Esophagus muscularis mucosa (tissue), 3 donors: Measurements from ENCODE around the gene CCNG2.

Experiments used
- CTCF ChIP-seq, 3 experiments: fragments of 200-600 bp in 2 of 3; fragments of 450-650 bp in 1 of 3; sonication (generic) in 2 of 3; IDR thresholded peaks; one replicate each; pipeline ENCODE4 v1.5.1; 2017 to 2019; ENCODE audit warnings: antibody characterized with exemption in 3 of 3, mild to moderate bottlenecking in 2 of 3, moderate library complexity in 1 of 3
- EP300 ChIP-seq: sonication (generic); formaldehyde crosslinking; IDR thresholded peaks from one replicate; pipeline ENCODE4 v1.6.1; 2017; ENCODE audit warnings: antibody characterized with exemption

DNA sequence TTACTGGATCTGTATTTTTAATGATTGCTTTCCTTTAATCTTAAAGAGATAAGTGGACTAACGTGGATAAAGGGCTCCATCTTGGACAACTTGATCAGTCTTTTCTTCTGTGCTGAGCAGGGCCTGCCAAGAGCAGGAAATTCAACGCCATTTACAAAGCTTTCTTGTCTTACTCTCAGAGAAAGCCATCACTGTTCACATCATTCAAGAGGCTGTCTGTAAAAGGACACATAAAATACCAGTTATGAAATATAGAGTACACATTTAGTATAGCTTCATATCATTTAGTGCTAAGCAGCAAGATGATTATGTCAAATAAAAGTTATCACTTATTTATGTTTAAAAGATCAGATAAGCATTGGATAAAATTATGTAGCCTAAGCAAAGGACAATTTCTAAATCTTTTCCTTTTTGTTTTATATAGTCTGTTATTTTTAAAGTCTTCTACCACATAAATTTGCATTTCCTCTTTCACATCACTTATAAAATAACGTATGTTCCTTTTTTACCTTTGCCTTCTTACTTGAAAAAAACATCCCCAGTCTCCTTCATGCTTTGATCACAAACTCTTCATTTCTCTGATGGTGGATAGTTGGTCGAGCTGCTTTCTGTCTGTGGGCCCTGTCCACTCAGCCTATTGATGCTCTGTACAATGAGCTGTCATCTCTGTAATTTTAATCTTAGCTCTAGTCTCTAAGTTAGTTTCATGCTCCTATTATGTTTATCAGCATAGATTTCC, 2.1 kb upstream of the CCNG2 start:
- TF ChIP-seq CTCF (IDR thresholded peaks at IDR 0.05) (no peak), EP300 (no peak)
